Activated T-helper 1 cell treated with anti-CD3 and anti-CD28 coated beads, Interleukin-12 subunit alpha, Interleukin-12 subunit beta, Interleukin-2, Interleukin-4 antibody, amounts not matched to agents 30 ng/mL and 10 ng/mL and 1 ng/mL, durations not matched to agents 14 hours and 24 hours and 36 hours (primary cell): ENCODE measurements around the gene MISFA. TPM values are rescaled to one million over a fixed set of nuclear protein-coding genes. Genes with fewer than 3 reads are reported as not detected.

ENCODE experiments used
- DNase-seq: peaks from one replicate; pipeline ENCODE4 v3.0.0; 2021; ENCODE audit warnings: low spot score
- H3K27ac Mint-ChIP-seq: one replicate; pipeline ENCODE4 v1.8.0; 2021; ENCODE audit warnings: mild to moderate bottlenecking, mixed read lengths
- H3K27me3 Mint-ChIP-seq: one replicate; pipeline ENCODE4 v1.8.0; 2022; ENCODE audit warnings: mild to moderate bottlenecking, moderate library complexity, mixed read lengths; ENCODE audit not compliant: insufficient read depth
- H3K36me3 Mint-ChIP-seq: one replicate; pipeline ENCODE4 v1.8.0; 2021; ENCODE audit warnings: low read depth, mixed read lengths
- H3K4me1 Mint-ChIP-seq: one replicate; pipeline ENCODE4 v1.8.0; 2021; ENCODE audit warnings: low read depth, mixed read lengths
- H3K4me3 Mint-ChIP-seq: one replicate; pipeline ENCODE4 v1.8.0; 2021; ENCODE audit warnings: mild to moderate bottlenecking, moderate library complexity, mixed read lengths
- H3K9me3 Mint-ChIP-seq: one replicate; pipeline ENCODE4 v1.8.0; 2021; ENCODE audit warnings: mixed read lengths
- intact Hi-C: fragments of 100-400 bp; cut with micrococcal nuclease; formaldehyde crosslinking; loops from one replicate; pipeline ENCODE4 v1.15.1; 2024
- total RNA-seq: library from RNA; stranded (reverse); gene quantifications from 2 replicates; pipeline ENCODE4 v1.2.3, GENCODE V29; 2022

MISFA gene
- total RNA-seq, 1 donor from 2014 or later = 5.1 TPM

GRCh38 chr11:18594999-18595749 is 4.4 kb upstream of the MISFA start:
- intact Hi-C loops = no loop called here
- Mint-ChIP-seq H3K9me3 (no peaks in the 10 kb centered on the region), H3K4me3 (no peak overlapping the region)

DNA sequence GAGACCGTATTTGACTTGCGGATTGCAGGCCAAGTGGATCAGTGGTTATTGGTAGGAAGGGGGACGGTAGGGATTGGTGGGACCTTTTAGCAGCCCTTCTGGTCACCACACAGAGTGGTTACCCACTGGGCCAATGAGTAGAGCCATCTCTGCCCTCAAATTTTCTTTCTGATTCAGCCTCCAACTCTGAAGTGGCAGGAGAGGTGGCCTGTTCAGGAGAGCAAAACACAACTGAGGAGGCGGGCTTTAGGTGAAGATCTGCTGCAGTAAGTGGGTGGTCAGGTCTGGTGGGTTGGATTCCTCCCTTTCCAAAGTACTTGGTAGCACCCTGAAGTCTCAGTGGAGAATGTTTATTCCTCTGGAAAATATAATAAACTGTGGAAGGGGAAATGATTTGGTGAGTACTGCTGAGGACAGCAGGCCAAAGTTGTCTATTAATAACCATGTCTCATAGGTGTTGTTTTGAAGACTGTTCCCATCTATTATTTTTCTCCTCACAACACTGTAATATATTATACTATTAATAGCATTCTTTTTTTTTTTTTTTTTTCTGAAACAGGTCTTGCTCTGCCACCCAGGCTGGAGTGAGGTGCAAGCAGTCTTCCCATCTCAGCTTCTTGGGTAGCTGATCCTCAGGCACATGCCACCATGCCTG is 1.5 kb downstream of the MISFA start:
- no peak for DNase-seq
- no peaks in the 10 kb centered on the region for H3K27me3 Mint-ChIP-seq
- intact Hi-C loops = no loop called here
- H3K4me1 Mint-ChIP-seq = peaks cover 4% of the 10 kb centered on the region
- H3K9me3 Mint-ChIP-seq = no peaks in the 10 kb centered on the region
- H3K4me3 Mint-ChIP-seq = no peak overlapping the region
- no peak overlapping the region for H3K27ac Mint-ChIP-seq
- H3K36me3 Mint-ChIP-seq = peaks cover 12% of the 10 kb centered on the region

More at GRCh38 chr11:18594999-18595749, 4.4 kb upstream of the MISFA start:
- no peak overlapping the region for H3K27ac Mint-ChIP-seq
- DNase-seq = no peak
- peaks cover 11% of the 10 kb centered on the region for H3K36me3 Mint-ChIP-seq
- H3K27me3 Mint-ChIP-seq = no peaks in the 10 kb centered on the region
- H3K4me1 Mint-ChIP-seq = peaks cover 9% of the 10 kb centered on the region

DNA sequence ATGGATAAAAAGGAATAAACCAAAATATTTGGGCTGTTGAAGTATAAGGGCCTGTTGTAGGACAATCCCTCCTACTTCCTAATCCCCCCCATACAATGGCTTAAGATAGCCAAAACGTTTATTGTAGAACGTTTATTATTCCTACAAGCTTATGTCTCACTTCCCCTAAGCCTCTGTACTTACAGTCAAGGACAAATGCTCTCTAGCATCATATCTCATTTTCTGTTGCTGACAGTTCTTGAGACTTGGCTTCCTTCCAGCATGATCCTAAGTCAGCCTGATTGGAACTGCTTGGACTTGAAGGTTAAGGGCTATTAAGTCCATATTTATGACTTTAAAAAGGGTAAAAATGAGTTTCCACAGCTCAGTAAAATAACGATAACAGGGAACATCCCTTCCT is 8.8 kb downstream of the MISFA start:
- H3K4me3 Mint-ChIP-seq = no peak overlapping the region
- no peak for DNase-seq
- no peaks in the 10 kb centered on the region for H3K27me3 Mint-ChIP-seq
- intact Hi-C loops = no loop called here
- H3K9me3 Mint-ChIP-seq = no peaks in the 10 kb centered on the region
- H3K27ac Mint-ChIP-seq = no peak overlapping the region
- H3K4me1 Mint-ChIP-seq = peaks cover 4% of the 10 kb centered on the region
- peaks cover 34% of the 10 kb centered on the region for H3K36me3 Mint-ChIP-seq

DNA sequence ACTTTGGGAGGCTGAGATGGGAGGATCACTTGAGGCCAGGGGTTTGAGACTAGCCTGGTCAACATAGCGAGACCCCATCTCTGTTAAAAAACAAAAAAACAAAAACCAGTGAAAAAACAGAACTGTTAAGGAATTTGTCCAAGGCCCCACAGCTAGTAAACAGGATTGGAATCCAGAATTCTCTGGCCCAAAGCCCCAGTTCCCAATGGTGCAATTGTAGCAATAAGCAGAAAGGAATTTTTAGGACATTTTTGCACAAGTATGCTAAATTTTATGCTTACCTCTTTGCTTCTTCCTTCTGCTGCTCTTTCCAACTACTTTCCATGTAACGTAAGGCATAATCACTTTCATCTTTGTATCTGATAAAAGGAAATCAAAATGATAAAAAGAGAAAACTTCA is 11.6 kb downstream of the MISFA start:
- Mint-ChIP-seq H3K4me3 (no peak overlapping the region), H3K27me3 (no peaks in the 10 kb centered on the region), H3K9me3 (no peaks in the 10 kb centered on the region), H3K27ac (no peak overlapping the region), H3K36me3 (peaks cover 50% of the 10 kb centered on the region), H3K4me1 (peaks cover 31% of the 10 kb centered on the region)
- intact Hi-C loops = loop anchor here (10.0 kb wide), 2 partner anchors 506 to 1706 kb away; partner anchors contain the start of gene SAAL1
- DNase-seq = no peak

- Mint-ChIP-seq H3K27ac (no peak overlapping the region), H3K4me3 (no peak overlapping the region), H3K27me3 (no peaks in the 10 kb centered on the region), H3K4me1 (peaks cover 41% of the 10 kb centered on the region), H3K9me3 (no peaks in the 10 kb centered on the region), H3K36me3 (peaks cover 45% of the 10 kb centered on the region)
- intact Hi-C loops = loop anchor here (10.0 kb wide), 2 partner anchors 508 to 1708 kb away; partner anchors contain the start of gene SAAL1
- DNase-seq = no peak
Observed at GRCh38 chr11:18612394-18612793, 12.8 kb downstream of the MISFA start.

- H3K27me3 Mint-ChIP-seq = no peaks in the 10 kb centered on the region
- no peak overlapping the region for H3K27ac Mint-ChIP-seq
- intact Hi-C loops = loop anchor here (5.0 to 10.0 kb wide), 5 partner anchors 37 to 1710 kb away; partner anchors contain the start of gene SAAL1
- DNase-seq = no peak
- no peak overlapping the region for H3K4me3 Mint-ChIP-seq
- H3K9me3 Mint-ChIP-seq = no peaks in the 10 kb centered on the region
- peaks cover 63% of the 10 kb centered on the region for H3K4me1 Mint-ChIP-seq
- peaks cover 46% of the 10 kb centered on the region for H3K36me3 Mint-ChIP-seq
Observed at GRCh38 chr11:18614667-18615066, 15.1 kb downstream of the MISFA start.

DNA sequence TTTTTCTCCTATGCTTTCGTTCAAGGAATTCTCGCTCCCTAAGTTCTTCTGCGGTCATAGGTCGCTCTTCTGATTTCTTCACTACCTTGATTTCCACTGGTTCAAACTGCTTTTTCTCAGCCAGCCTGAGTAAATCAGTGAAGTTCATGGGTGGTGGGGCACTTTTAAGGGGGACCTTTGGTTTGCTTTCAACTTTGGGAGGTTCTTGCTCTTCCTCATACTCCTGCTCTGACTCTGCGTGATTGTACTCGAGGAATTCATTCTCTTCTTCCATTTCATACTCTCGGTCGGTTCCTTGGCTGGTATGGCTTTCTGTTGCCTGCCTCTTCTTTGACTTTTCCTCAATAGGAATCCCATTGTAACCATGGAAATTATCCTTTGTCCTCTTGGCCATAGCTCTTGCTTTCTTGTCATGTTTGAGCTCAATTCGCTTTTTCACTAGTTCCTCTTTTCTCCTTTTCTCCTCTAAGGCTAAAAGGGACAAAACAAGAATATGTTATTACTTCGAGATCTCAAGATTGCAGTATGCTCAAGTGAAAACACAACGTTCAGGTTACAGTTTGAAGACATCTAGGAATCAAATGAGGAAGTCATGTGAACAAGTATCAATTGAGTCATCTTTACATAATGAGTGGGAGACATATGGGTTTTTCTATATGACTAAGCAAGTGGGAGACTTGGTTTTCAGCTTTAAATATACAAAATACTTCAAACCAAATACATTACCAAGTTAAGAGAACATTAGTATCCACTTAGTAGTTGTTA is 16.2 kb downstream of the MISFA start:
- Mint-ChIP-seq H3K4me1 (peaks cover 67% of the 10 kb centered on the region), H3K9me3 (no peaks in the 10 kb centered on the region), H3K27me3 (no peaks in the 10 kb centered on the region), H3K36me3 (peaks cover 43% of the 10 kb centered on the region), H3K27ac (peak overlapping the region; percentile 87), H3K4me3 (peak overlapping the region; percentile 70)
- intact Hi-C loops = loop anchor here (1.0 to 10.0 kb wide), 9 partner anchors 18 to 1711 kb away; partner anchors contain the start of genes SAAL1, SPTY2D1, TSG101 and UEVLD
- no peak for DNase-seq

- peaks cover 76% of the 10 kb centered on the region for H3K4me1 Mint-ChIP-seq
- H3K27ac Mint-ChIP-seq = peak overlapping the region; percentile 75
- H3K27me3 Mint-ChIP-seq = no peaks in the 10 kb centered on the region
Observed at GRCh38 chr11:18617688-18618341, 18.2 kb downstream of the MISFA start.

GRCh38 chr11:18618342-18619025 is 18.9 kb downstream of the MISFA start:
- H3K27me3 Mint-ChIP-seq = no peaks in the 10 kb centered on the region
- peaks cover 78% of the 10 kb centered on the region for H3K4me1 Mint-ChIP-seq
- H3K27ac Mint-ChIP-seq = peak overlapping the region; percentile 75
- no peak for DNase-seq
- H3K36me3 Mint-ChIP-seq = peaks cover 47% of the 10 kb centered on the region
- intact Hi-C loops = loop anchor here (5.0 to 10.0 kb wide), 5 partner anchors 41 to 1714 kb away; partner anchors contain the start of gene SAAL1
- no peaks in the 10 kb centered on the region for H3K9me3 Mint-ChIP-seq
- H3K4me3 Mint-ChIP-seq = peak overlapping the region; percentile 59

More at GRCh38 chr11:18617688-18618341, 18.2 kb downstream of the MISFA start:
- DNase-seq = peak; percentile 57
- Mint-ChIP-seq H3K4me3 (peak overlapping the region; percentile 59), H3K36me3 (peaks cover 48% of the 10 kb centered on the region), H3K9me3 (no peaks in the 10 kb centered on the region)
- intact Hi-C loops = loop anchor here (5.0 to 10.0 kb wide), 5 partner anchors 41 to 1713 kb away; partner anchors contain the start of gene SAAL1

DNA sequence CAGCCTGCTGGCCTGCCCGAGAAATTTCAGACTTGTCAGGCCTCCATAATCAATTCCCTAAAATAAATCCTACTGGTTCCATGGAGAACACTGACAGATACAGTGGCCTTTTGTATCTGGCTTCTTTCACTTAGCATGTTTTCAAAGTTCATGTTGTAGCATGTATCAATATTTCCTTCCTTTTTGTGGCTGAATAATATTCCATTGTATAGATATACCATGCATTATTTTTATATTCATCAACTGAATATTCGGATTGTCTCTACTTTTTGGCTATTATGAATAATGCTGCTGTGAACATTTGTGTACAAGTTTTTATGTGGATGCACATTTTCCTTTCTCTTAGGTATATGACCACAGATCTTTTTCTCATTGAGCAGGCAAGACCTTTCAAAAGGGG is 24.1 kb downstream of the MISFA start:
- Mint-ChIP-seq H3K27ac (no peak overlapping the region), H3K4me3 (no peak overlapping the region), H3K4me1 (peaks cover 50% of the 10 kb centered on the region), H3K27me3 (no peaks in the 10 kb centered on the region), H3K9me3 (peaks cover 4% of the 10 kb centered on the region), H3K36me3 (peaks cover 40% of the 10 kb centered on the region)
- intact Hi-C loops = no loop called here
- no peak for DNase-seq

DNA sequence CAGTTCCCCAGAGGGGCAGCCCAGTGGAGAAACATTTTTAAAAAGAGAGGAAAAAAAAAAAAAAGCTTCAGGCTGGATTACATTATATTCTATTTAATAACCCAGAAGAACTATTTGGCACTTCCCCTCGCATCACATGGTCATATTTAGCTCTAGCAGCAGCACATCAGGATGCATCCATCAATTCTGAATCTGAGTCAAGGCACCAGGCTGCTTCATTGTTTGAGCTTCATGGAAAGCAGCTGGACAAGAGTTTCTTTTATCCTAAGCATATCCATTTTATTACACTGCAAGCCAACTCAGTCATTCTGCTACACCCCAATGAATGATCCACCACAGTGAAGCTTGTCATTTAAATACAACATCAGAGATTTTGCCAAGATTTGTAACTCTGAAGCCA is 24.6 kb downstream of the MISFA start:
- Mint-ChIP-seq H3K27me3 (no peaks in the 10 kb centered on the region), H3K36me3 (peaks cover 36% of the 10 kb centered on the region), H3K9me3 (peaks cover 4% of the 10 kb centered on the region), H3K27ac (no peak overlapping the region), H3K4me1 (peaks cover 50% of the 10 kb centered on the region), H3K4me3 (no peak overlapping the region)
- intact Hi-C loops = no loop called here
- DNase-seq = no peak

GRCh38 chr11:18632841-18633240 is 33.3 kb downstream of the MISFA start:
- Mint-ChIP-seq H3K9me3 (no peaks in the 10 kb centered on the region), H3K4me3 (peak overlapping the region; percentile 97), H3K27me3 (no peaks in the 10 kb centered on the region), H3K4me1 (peaks cover 45% of the 10 kb centered on the region), H3K36me3 (peaks cover 8% of the 10 kb centered on the region), H3K27ac (peak overlapping the region; percentile 99)
- no peak for DNase-seq
- intact Hi-C loops = loop anchor here (5.0 to 10.0 kb wide), 4 partner anchors 89 to 1281 kb away; partner anchors contain the start of genes NCR3LG1, SAA2 and SERGEF
